NB4 (cell line): ENCODE measurements around the gene HRH2.

ENCODE experiments used
- CTCF ChIP-seq: IDR thresholded peaks from one replicate; pipeline ENCODE4 v1.5.1; 2012; ENCODE audit warnings: low read depth, low read length
- MAX ChIP-seq: IDR thresholded peaks from 2 replicates; pipeline ENCODE4 v1.6.1; 2011; ENCODE audit warnings: low read depth, low read length
- MYC ChIP-seq: IDR thresholded peaks from 2 replicates; pipeline ENCODE4 v1.6.1; 2011; ENCODE audit warnings: low read depth, low read length
- POLR2A ChIP-seq: IDR thresholded peaks from 2 replicates; pipeline ENCODE4 v1.6.1; 2011; ENCODE audit warnings: mild to moderate bottlenecking; ENCODE audit not compliant: insufficient read length; ENCODE audit errors: extremely low read depth

- TF ChIP-seq CTCF (no peak), MAX (no peak), POLR2A (no peak), MYC (no peak)
Observed at GRCh38 chr5:175657593-175658271, at the start of gene HRH2.
